Measurements from ENCODE around the gene C2CD2. TPM values are rescaled to one million over a fixed set of nuclear protein-coding genes. Genes with fewer than 3 reads are reported as not detected.

The C2CD2 gene
- total RNA-seq, 1 donor from 2014 or later, result 15.8 TPM

- no peaks in the 10 kb centered on the region for H3K36me3 ChIP-seq (ENCODE audit: control insufficient read depth, insufficient read depth, low read length)
- no peaks in the 10 kb centered on the region for H3K27me3 ChIP-seq (ENCODE audit: control insufficient read depth, insufficient read depth, low read length)
- H3K4me3 ChIP-seq (ENCODE audit: low read depth, low read length), result no peak overlapping the region
- DNase-seq (ENCODE audit: low read depth), result no peak
- TF ChIP-seq CTCF (IDR thresholded peaks at IDR 0.05; ENCODE audit: insufficient read depth, low read length, poor library complexity, severe bottlenecking), result no peak
Observed at GRCh38 chr21:41916888-41917433, 36.9 kb downstream of the C2CD2 start.

GRCh38 chr21:41914965-41915364 lies 38.9 kb downstream of the C2CD2 start:
- no peak for TF ChIP-seq CTCF (IDR thresholded peaks at IDR 0.05; ENCODE audit: insufficient read depth, low read length, poor library complexity, severe bottlenecking)
- no peak for DNase-seq (ENCODE audit: low read depth)
- H3K36me3 ChIP-seq (ENCODE audit: control insufficient read depth, insufficient read depth, low read length), result no peaks in the 10 kb centered on the region
- no peak overlapping the region for H3K4me3 ChIP-seq (ENCODE audit: low read depth, low read length)
- H3K27me3 ChIP-seq (ENCODE audit: control insufficient read depth, insufficient read depth, low read length), result no peaks in the 10 kb centered on the region

- DNase-seq (ENCODE audit: low read depth), result no peak
- Histone ChIP-seq H3K27me3 (ENCODE audit: control insufficient read depth, insufficient read depth, low read length) (no peaks in the 10 kb centered on the region), H3K36me3 (ENCODE audit: control insufficient read depth, insufficient read depth, low read length) (no peaks in the 10 kb centered on the region), H3K4me3 (ENCODE audit: low read depth, low read length) (no peak overlapping the region)
- no peak for TF ChIP-seq CTCF (IDR thresholded peaks at IDR 0.05; ENCODE audit: insufficient read depth, low read length, poor library complexity, severe bottlenecking)
Observed at GRCh38 chr21:41914358-41914757, 39.5 kb downstream of the C2CD2 start.

- no peak for DNase-seq (ENCODE audit: low read depth)
- H3K36me3 ChIP-seq (ENCODE audit: control insufficient read depth, insufficient read depth, low read length), result no peaks in the 10 kb centered on the region
Observed at GRCh38 chr21:41913230-41913629, 40.6 kb downstream of the C2CD2 start.

GRCh38 chr21:41908829-41909228 lies 45.0 kb downstream of the C2CD2 start:
- DNase-seq (ENCODE audit: low read depth), result no peak
- peaks cover 1% of the 10 kb centered on the region for H3K36me3 ChIP-seq (ENCODE audit: control insufficient read depth, insufficient read depth, low read length)
- no peak for TF ChIP-seq CTCF (IDR thresholded peaks at IDR 0.05; ENCODE audit: insufficient read depth, low read length, poor library complexity, severe bottlenecking)
- no peak overlapping the region for H3K4me3 ChIP-seq (ENCODE audit: low read depth, low read length)
- no peaks in the 10 kb centered on the region for H3K27me3 ChIP-seq (ENCODE audit: control insufficient read depth, insufficient read depth, low read length)

More at GRCh38 chr21:41913230-41913629, 40.6 kb downstream of the C2CD2 start:
- no peak for TF ChIP-seq CTCF (IDR thresholded peaks at IDR 0.05; ENCODE audit: insufficient read depth, low read length, poor library complexity, severe bottlenecking)
- Histone ChIP-seq H3K4me3 (ENCODE audit: low read depth, low read length) (no peak overlapping the region), H3K27me3 (ENCODE audit: control insufficient read depth, insufficient read depth, low read length) (no peaks in the 10 kb centered on the region)

Data from kidney epithelial cell (primary cell).